Skeletal muscle satellite cell (primary cell): Measurements from ENCODE around the gene PNMA8A.

ENCODE experiments used
- H3K27me3 ChIP-seq: 2 replicates; pipeline ENCODE4 v1.7.0; 2013; ENCODE audit warnings: low read length; ENCODE audit not compliant: control insufficient read depth, insufficient read depth
- H3K36me3 ChIP-seq: 2 replicates; pipeline ENCODE4 v1.7.0; 2013; ENCODE audit warnings: mild to moderate bottlenecking, control low read depth, low read length; ENCODE audit not compliant: insufficient read depth
- H3K4me1 ChIP-seq: 2 replicates; pipeline ENCODE4 v1.7.0; 2013; ENCODE audit warnings: low read length; ENCODE audit not compliant: control insufficient read depth, insufficient read depth
- H3K4me2 ChIP-seq: 2 replicates; pipeline ENCODE4 v1.7.0; 2013; ENCODE audit warnings: mild to moderate bottlenecking, low read length
- H3K4me3 ChIP-seq: 2 replicates; pipeline ENCODE4 v1.7.0; 2013; ENCODE audit warnings: low read length
- H3K9ac ChIP-seq: 2 replicates; pipeline ENCODE4 v1.7.0; 2013; ENCODE audit warnings: mild to moderate bottlenecking, low read depth, low read length, moderate library complexity
- H3K9me3 ChIP-seq: replicated peaks from 2 replicates; pipeline ENCODE4 v1.7.0; 2013; ENCODE audit warnings: mild to moderate bottlenecking, control low read depth, low read length

PNMA8A gene

GRCh38 chr19:46460055-46460454, 11.3 kb downstream of the PNMA8A start:
- Histone ChIP-seq H3K9me3 (no peaks in the 10 kb centered on the region), H3K27me3 (no peaks in the 10 kb centered on the region), H3K4me3 (no peak overlapping the region), H3K9ac (no peak overlapping the region), H3K36me3 (no peaks in the 10 kb centered on the region), H3K4me1 (peaks cover 5% of the 10 kb centered on the region), H3K4me2 (no peak overlapping the region)

GRCh38 chr19:46456930-46457329, 14.4 kb downstream of the PNMA8A start:
- Histone ChIP-seq H3K36me3 (no peaks in the 10 kb centered on the region), H3K4me1 (peaks cover 6% of the 10 kb centered on the region), H3K9ac (no peak overlapping the region), H3K4me3 (no peak overlapping the region), H3K27me3 (no peaks in the 10 kb centered on the region), H3K9me3 (no peaks in the 10 kb centered on the region), H3K4me2 (no peak overlapping the region)

GRCh38 chr19:46454244-46454643, 17.1 kb downstream of the PNMA8A start:
- H3K9ac ChIP-seq, result no peak overlapping the region
- H3K4me3 ChIP-seq, result no peak overlapping the region
- H3K4me2 ChIP-seq, result no peak overlapping the region

GRCh38 chr19:46453661-46454060, 17.7 kb downstream of the PNMA8A start:
- Histone ChIP-seq H3K4me1 (peaks cover 18% of the 10 kb centered on the region), H3K9me3 (peaks cover 2% of the 10 kb centered on the region), H3K27me3 (no peaks in the 10 kb centered on the region), H3K36me3 (no peaks in the 10 kb centered on the region), H3K4me3 (no peak overlapping the region), H3K9ac (no peak overlapping the region), H3K4me2 (no peak overlapping the region)

More at GRCh38 chr19:46454244-46454643, 17.1 kb downstream of the PNMA8A start:
- Histone ChIP-seq H3K27me3 (no peaks in the 10 kb centered on the region), H3K4me1 (peaks cover 18% of the 10 kb centered on the region), H3K36me3 (no peaks in the 10 kb centered on the region), H3K9me3 (peaks cover 2% of the 10 kb centered on the region)

GRCh38 chr19:46452186-46452585, 19.2 kb downstream of the PNMA8A start:
- Histone ChIP-seq H3K9me3 (peaks cover 2% of the 10 kb centered on the region), H3K27me3 (no peaks in the 10 kb centered on the region), H3K36me3 (no peaks in the 10 kb centered on the region), H3K4me1 (peaks cover 18% of the 10 kb centered on the region), H3K4me3 (no peak overlapping the region), H3K4me2 (no peak overlapping the region), H3K9ac (no peak overlapping the region)

GRCh38 chr19:46451352-46451751, 20.0 kb downstream of the PNMA8A start:
- Histone ChIP-seq H3K9ac (peak overlapping the region; percentile 5), H3K4me3 (no peak overlapping the region), H3K27me3 (no peaks in the 10 kb centered on the region), H3K4me1 (peaks cover 16% of the 10 kb centered on the region), H3K9me3 (peaks cover 2% of the 10 kb centered on the region), H3K36me3 (no peaks in the 10 kb centered on the region), H3K4me2 (no peak overlapping the region)

- Histone ChIP-seq H3K9ac (peak overlapping the region; percentile 5), H3K9me3 (peaks cover 2% of the 10 kb centered on the region), H3K27me3 (no peaks in the 10 kb centered on the region), H3K4me2 (no peak overlapping the region), H3K36me3 (no peaks in the 10 kb centered on the region), H3K4me1 (peaks cover 13% of the 10 kb centered on the region), H3K4me3 (no peak overlapping the region)
Measured at GRCh38 chr19:46450737-46451136, 20.6 kb downstream of the PNMA8A start.

GRCh38 chr19:46449228-46449627, 22.1 kb downstream of the PNMA8A start:
- no peaks in the 10 kb centered on the region for H3K27me3 ChIP-seq
- H3K4me2 ChIP-seq, result no peak overlapping the region
- H3K4me1 ChIP-seq, result peaks cover 13% of the 10 kb centered on the region
- H3K9ac ChIP-seq, result no peak overlapping the region
- no peaks in the 10 kb centered on the region for H3K36me3 ChIP-seq
- H3K9me3 ChIP-seq, result peaks cover 2% of the 10 kb centered on the region
- no peak overlapping the region for H3K4me3 ChIP-seq

- Histone ChIP-seq H3K36me3 (no peaks in the 10 kb centered on the region), H3K9ac (no peak overlapping the region), H3K27me3 (no peaks in the 10 kb centered on the region), H3K9me3 (peaks cover 2% of the 10 kb centered on the region), H3K4me2 (no peak overlapping the region), H3K4me1 (peaks cover 13% of the 10 kb centered on the region), H3K4me3 (no peak overlapping the region)
Measured at GRCh38 chr19:46448601-46449000, 22.8 kb downstream of the PNMA8A start.

- Histone ChIP-seq H3K4me2 (no peak overlapping the region), H3K36me3 (no peaks in the 10 kb centered on the region), H3K9ac (no peak overlapping the region), H3K9me3 (peaks cover 2% of the 10 kb centered on the region), H3K4me1 (peaks cover 18% of the 10 kb centered on the region), H3K27me3 (no peaks in the 10 kb centered on the region), H3K4me3 (no peak overlapping the region)
Measured at GRCh38 chr19:46447824-46448223, 23.5 kb downstream of the PNMA8A start.

- Histone ChIP-seq H3K9me3 (peaks cover 2% of the 10 kb centered on the region), H3K27me3 (no peaks in the 10 kb centered on the region), H3K9ac (no peak overlapping the region), H3K4me2 (no peak overlapping the region), H3K36me3 (no peaks in the 10 kb centered on the region), H3K4me3 (no peak overlapping the region), H3K4me1 (peaks cover 19% of the 10 kb centered on the region)
Measured at GRCh38 chr19:46447006-46447405, 24.4 kb downstream of the PNMA8A start.

- peaks cover 2% of the 10 kb centered on the region for H3K9me3 ChIP-seq
- H3K4me1 ChIP-seq, result peaks cover 9% of the 10 kb centered on the region
- H3K9ac ChIP-seq, result no peak overlapping the region
- no peaks in the 10 kb centered on the region for H3K36me3 ChIP-seq
- no peaks in the 10 kb centered on the region for H3K27me3 ChIP-seq
- no peak overlapping the region for H3K4me3 ChIP-seq
- no peak overlapping the region for H3K4me2 ChIP-seq
Measured at GRCh38 chr19:46446021-46446420, 25.3 kb downstream of the PNMA8A start.
